NCI-H187 (cell line): ENCODE measurements around the gene CCDC148.

ENCODE experiments used
- DNase-seq, 2 experiments: peaks; one replicate each; lab custom pipeline; 2025; lab: John Stamatoyannopoulos, UW

The CCDC148 gene

DNA sequence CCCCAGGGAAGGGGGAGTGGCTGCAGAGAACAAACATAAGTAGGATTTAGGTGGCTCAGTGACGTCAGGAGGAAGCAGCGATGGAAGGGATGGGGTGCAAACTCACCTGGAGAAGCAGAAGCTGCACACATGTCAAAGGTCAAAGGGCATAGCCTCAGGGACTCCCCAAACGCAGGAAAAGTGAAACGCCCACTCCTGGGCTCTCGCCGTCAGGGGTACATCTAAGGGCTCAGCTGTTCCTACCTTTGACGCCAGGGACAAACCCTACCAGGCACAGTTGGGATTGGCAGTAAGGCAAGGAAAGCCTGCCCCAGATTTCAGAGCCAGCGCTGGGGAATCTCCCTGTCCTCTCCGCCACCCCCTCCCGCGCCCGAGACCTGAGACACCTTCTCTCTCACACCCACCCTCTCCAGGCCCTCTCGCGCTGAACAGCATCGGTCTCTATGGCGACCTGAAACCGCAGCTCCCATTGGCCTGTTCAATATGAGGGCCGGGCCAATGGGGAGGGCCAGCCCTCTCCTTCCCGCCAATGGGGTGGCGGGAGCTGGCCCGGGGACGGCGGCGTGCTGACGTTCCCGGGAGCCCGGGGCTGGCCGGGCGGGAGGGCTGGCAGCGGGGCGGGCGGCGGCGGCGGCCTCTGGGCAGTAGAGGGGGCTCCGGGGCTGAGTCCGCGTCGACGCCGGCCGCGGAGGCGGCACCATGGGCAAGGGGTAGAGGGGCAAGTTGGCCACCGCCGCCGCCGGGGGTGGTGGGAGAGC, at the start of gene CCDC148, which contains the start of gene PKP4:
CCDC148 (minus strand) TSS at position 445 of the 758 bp plus-strand sequence; CDS start at position 131, 314 bp downstream.
PKP4 (plus strand) TSS at position 644 of the 758 bp plus-strand sequence. CDS start 76,233 bp downstream, outside the sequence.
- DNase-seq: peak; percentile 54 to 74

DNA sequence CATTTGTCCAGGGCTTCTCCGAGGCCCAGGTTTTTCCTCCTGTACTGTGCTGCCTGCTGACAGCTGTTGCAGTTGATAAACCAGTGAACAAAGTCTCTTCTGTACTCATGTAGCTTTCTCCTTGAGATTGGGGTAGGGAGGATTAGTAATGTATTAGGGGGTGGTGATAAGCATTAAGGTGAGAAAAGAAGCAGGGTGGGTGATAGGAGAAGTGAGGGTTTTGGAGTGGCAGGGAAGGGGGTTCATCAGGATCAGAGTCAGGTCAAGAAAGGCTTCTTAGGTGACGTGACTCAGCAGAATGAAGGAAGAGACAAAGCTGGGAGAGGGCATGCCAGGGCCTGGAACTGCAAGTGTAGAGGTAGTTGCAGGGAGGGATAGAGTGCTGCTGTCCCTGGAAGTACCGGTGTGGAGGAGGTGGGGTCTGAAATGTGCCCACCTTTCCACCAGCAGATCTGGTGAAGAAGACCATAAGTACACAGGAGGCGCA, 48.9 kb upstream of the CCDC148 start:
- no peak for DNase-seq

DNA sequence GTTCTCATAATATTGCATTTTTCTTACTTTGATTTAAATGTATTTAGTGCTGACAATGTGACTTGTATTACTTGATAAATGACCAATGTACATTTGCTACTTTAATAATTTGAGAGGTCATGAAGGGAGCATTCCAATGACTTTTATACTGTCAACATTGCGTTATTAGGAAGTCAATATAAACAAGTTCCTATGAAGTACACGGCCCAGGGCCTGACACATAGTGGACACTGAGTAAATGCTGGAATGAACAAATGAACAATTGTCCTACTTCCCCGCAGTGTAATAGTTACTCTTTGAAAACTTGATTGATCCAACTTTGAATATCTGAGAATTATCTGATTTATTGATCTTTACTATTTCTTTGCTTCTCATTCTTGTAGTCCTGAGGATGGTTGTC, 47.5 kb upstream of the CCDC148 start:
- DNase-seq: no peak

DNA sequence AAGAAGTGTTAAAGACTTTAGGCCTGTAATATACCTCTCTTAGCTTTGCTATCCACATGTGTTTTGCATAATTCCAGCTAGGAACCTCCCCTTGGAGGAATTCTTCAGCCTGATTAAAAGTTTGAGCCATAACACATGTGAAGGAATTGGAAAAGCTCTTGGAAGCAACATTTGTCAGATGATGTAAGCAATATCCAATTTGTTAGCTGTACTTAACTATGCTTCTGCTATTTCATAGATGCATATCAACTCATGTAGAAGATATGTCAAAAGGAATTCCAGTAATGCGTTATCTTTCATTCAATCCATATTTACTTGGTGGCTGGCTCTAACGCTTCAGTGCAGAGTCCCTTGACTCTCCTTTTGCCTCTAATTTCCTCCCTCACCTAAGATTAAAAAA, 46.4 kb upstream of the CCDC148 start:
- no peak for DNase-seq

DNA sequence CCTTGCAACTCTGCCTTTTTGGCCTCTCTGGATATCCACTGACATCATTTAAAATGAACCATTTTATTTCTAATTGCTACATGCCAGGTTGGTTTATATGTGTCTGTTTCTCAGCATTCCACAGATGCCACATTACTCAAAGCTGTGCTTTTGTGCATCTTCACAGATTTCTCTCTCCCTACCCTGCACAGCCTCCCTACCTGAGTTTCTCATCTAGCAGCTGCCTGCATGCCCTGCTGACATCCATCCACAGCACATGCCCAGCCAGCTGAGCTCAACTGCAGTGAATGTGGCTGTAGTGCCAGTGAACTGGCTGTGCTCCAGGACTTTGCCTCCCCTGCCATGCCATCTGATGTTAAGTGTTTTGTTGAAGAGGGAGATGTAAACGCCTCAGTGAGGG, 44.7 kb upstream of the CCDC148 start:
- no peak for DNase-seq

DNA sequence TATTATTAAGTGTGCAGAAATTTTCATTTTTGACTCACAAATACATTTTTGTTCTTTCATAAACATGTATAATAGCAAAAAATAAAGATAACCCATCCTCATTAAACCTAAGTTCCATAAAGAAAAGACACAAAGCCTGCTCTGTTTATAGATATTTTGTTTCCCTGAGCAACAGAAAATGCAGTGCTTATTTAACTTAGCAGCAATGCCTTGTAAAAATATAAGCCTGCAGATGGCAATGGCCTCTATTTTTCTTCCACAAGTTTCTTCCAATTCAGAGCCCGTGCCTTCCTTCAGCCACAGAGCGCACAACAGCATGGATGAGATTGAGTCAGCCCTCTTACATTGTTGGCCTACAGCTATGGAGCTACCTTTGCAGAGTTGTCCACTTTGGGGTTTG, 43.8 kb upstream of the CCDC148 start:
- DNase-seq: no peak

DNA sequence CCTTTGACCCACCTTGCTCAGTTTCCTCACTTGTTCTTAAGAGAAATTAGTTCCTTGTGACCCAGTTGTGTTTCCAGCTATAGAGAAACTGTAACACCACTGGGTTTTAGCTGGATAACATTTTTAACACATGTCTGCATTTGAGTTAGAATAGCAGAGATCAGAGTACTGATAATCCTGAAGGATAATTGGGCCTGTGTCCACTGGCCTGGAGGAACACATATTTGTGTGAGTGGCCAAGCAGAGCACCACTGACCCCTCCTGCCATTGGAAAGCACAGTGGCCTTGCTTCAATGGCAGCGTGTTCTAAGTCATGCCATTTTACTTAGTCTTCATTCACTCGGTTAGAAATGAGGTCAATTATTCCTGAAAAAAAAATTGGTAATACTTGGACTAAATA, 42.8 kb upstream of the CCDC148 start:
- no peak for DNase-seq

DNA sequence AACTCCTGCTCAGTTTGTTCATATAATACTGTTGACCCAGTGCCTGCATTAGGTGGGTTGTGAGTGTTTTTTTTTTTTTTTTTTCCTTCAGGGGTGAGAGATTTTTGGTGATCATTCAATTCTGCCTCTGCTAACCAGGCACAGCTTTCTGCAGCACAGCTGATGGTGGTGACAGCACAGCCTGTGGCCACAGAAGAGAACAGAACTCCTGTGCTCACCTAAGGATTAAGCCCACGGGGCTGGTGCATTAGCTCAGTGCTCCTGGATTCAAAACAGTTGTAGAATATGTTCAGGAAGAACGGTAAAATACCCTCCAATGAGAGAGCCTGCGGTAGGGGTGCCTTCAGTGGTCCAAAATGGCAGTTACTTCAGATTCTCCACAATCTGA, 42.2 kb upstream of the CCDC148 start:
- DNase-seq: no peak

DNA sequence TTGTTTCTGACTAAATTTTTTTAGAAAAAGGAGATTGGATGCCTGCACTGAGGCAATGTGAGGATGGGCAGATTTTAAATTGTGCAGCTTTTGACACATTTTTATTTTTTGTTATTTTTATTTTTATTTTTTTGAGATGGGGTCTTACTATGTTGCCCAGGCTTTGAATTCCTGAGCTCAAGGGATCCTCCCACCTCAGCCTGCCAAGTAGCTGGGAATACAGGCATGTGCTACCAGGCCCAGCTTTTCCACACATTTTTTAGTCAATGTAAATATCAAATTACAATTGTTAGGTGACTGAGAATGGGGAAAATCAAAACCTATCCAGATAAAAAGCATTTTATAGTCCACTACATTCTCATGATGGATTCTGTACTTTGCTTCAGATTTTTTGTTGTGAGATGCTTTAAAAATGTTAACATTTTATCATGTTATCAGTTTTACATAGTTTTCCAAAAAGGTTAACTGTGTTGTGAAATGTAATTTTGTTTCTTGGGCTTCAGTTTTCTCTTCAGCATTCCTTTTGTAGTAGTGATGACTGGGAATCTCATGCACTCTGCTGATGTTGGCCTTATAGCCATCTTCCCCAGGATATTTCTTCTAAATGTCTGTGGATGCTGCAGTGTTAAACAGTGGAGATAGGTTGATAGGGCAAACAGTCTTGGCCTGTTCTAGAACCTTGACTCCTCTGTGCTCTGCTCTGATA, 41.6 kb upstream of the CCDC148 start:
- DNase-seq: no peak

DNA sequence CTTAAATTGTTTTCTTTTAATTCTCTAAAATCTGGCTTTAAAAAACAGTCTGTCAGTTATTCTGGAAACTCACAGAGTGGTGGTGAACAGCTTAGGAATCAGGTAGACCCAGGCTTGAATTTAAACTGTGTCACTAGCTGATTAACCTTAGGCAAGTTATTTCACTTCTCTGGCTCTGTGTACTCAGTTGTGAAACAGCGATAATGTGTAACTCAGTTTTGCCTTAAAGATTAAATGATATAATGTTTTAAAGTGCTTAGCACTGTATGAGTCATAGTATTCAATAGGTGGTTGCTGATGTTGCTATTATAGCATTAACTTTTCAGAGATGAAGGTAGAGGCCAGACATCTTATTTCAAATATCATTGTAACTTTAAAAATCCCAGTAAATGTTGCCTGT, 40.9 kb upstream of the CCDC148 start:
- no peak for DNase-seq

DNA sequence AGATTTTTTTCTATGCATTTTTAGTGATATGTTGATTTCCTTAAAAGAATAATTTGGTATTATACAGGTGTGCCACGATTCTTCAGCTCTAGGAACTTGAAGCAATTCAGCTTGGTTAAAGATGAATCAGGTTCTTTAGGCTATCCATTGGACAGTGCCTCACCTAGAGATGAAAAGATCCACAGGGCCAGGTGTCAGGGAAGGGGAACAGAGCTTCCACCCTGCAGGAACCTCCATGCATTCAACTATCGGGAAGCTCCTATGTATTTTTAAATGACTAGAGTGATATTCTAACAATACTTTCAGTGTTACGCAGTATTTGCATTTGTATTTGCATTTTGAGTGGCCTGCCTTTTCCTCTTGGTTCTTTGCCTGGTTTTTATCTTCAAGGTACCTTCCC, 40.4 kb upstream of the CCDC148 start:
- no peak for DNase-seq

DNA sequence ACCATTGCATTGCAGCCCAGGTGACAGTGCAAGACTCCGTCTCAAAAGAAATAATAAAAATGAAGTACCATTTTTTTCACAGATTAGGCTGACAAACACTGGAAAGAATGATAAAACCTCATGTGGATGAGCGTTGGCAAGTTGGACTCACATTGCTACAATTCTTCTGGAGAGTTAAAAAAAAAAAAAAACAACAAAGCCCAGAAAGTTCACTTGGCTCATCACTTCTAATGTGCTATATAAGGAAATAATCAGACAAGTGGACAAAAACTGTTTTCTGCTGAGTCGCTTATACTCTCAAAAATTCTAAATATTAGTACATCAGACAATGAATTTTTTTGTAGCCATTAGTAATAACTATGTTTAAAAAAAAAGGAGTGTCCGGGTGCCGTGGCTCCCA, 38.6 kb upstream of the CCDC148 start:
- DNase-seq: no peak

DNA sequence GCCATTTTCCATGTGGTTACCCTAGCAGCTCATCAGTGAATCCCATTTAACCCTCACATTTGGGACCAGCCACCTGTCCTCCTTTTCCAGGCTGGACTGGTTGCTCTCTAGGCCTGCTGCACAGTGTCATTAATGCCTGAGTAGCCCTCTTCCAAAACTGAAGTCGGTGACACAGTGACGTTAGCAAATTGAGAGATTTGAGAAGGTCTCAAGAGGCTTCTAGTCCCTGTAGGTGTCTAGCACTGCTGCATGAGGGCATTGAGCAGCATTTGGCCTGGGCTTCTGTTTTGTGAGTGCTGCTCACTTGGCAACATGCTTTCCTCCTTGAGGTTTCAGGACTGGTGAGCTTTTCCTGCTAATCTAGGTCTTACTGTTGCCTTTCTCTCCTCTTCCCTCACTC, 36.9 kb upstream of the CCDC148 start:
- no peak for DNase-seq

DNA sequence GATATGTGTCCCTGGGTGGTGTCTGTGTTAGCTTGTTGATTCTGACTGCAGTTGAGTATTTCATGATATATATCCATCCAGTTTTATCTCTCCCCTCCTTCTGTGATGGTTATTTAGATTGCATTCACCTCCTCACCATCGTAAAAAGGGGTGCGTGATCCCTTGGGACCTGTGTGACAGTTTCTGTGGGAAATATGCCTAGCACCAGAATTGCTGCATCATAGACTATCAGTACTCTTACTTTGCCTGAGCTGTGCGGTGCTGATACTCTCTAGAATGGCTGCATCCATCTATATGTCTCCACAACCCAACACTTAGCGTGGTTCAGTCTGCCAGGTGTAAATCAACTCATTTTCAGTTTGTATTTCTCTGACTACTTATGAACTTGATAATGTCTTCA, 34.5 kb upstream of the CCDC148 start:
- no peak for DNase-seq

DNA sequence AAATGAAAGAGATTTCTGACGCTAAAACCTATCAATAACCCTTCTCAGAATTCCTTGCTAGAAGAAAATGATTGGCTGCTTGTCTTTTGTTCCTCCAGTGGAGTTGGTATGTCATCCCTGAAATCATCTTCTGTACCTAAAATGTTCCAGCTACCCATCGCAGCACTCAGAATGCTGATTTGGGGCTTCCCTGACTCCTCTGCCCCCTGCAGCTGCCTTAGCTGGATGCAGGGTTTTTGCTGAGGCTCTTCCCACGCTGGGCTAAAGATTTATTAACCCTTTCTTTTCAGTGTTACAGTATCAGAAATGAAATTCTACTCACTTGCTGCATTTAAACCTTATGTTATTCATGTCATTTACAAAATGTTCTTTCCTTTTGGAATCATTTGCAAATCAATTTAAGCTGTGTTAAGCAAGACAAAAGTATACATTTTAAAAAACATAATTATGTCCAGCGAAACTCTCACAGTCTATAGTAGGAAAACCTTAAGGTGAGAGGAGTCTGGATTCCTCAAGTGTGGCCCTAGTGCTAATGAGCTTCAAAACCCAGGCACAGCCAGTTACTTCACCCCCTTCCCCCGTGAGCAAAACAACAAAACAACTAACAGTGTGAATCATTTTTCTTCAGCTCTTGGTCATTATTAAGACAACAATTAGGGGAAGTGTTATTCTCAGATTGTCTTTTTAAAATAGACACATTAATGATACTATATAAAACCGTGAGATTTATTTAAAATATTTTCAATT, 33.0 kb upstream of the CCDC148 start:
- no peak for DNase-seq

DNA sequence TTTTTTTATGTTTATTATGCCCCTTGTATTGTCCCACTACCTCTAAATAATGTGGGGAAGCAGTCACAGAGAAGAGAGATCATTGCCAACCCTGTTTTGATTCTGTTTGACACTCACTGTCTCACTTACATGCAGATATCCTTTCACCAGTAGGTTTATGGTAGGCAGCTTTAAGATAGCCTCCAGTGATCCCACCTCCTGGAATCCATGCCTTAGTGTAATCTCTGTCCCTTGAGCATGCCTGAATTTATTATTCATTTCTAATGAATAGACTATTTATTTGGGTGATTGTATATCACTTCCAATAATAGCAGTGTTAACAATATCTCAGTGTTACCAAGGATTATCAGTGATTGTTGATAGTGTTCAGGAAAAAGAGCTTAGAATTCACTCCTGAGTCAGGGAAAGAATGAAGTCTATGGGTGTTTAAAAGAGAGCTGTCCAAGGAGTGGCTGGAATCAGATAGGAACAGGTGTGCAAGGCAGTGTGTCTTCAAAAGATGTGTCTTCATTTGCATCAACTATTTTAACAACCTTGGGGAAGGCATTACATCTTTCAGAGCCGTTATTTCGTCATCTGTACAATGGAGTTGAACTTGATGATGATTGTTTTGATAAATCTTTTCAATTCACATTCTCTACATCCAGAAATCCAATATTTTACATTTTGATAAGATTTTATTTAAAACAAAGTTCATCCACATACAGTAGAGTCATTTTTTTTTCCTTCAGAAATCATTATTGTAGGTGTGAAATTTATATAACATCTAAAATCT, 32.1 kb upstream of the CCDC148 start:
- no peak for DNase-seq

DNA sequence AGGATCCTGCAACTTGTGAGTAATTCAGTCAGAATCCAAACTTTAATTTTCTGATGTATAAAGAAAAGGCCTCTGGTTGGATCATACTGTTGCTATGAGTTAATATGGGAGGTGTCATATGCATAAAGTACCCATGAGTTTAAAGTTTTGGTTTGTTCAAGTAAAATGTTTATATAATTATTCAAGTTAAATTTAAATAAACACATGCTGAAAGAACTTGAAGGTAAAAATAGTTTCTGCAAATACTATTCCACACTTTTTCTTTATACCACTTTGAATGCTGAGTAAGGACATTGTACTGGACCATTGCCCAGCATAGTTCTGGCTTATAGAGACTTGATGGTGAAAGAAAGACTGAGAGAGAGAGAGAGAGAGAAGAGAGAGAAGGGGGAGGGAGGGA, 30.9 kb upstream of the CCDC148 start:
- no peak for DNase-seq

DNA sequence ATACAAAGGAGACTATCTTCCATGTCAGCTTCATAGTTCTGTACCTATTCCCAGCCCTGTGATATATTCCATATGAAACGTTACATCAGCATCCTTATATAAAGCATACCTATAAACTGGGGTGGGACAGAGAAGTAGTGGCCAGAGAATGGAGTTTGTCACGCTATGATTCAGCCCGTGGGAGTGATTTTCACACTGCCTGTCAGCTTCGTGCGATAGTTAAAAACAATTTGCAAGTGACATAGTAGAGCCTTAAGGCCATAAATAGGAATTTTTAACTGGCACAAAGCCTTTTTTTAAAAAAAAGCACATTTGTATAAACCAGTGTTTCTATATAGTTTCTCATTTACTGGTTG, 30.4 kb upstream of the CCDC148 start:
- DNase-seq: no peak

DNA sequence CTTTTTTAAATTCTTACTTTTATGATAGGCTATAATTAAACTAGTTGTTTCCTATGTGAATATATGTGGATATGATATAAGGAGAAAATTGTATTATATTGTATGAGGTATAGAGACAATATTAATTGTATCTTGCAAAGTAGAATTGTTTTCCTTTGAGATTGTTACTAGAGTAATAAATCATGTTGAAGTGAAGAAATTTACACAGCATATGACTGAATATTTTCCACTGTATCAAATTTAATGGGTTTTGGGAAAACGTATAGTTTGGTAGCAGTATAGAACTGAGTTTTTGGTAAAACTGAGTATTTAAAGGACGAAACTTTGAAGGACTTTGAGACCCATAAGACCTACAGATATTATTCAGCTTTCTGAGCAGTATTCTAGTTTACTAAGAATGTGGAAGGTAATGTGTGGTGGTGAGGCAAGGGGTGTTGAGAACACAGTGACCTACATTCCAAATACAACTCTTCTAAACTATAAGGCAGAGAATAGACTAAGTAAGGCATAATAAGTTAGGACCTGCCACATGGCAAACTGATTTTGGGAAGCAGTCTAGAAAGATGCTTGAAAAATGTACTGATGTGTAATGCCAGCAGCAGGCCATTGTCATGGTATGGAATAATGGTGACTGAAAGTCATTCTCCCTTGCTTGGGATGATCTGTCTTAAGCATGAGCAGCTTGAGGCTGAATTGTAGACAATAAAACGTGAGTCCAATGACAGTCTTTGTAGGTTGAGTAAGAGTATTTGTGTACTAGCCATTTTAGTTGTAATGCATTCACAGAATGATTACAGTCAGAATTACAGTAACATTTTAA, 29.8 kb upstream of the CCDC148 start:
- DNase-seq: no peak

DNA sequence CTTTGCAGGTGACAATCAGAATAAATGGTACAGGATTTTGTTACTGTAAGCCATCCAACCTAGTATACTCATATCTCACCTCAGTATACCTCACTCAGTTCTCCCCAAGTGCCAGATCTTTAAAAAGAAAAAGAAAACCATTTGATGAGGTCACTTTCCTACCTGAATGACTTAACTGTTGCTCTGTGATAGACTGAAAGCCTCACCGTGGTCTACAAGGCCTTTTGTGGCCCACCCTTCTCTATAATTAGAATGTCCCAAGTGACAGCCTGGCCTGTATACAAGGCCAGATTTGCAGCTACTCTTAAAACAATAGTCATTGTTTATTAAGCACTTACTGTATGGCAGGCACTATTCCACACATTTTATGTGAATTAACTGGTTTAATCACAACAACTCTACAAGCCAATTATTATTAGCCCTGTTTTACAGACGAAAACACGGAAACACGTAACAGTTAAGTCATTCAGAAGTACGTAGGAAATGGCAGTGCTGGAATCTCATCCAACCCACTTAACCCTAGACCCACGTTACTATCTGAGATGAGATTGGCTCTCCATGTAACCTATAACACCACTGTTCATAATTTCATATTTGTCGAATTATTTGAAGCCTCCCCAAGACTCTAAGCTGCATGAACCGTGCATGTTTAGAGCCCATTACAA, 28.5 kb upstream of the CCDC148 start:
- DNase-seq: no peak

DNA sequence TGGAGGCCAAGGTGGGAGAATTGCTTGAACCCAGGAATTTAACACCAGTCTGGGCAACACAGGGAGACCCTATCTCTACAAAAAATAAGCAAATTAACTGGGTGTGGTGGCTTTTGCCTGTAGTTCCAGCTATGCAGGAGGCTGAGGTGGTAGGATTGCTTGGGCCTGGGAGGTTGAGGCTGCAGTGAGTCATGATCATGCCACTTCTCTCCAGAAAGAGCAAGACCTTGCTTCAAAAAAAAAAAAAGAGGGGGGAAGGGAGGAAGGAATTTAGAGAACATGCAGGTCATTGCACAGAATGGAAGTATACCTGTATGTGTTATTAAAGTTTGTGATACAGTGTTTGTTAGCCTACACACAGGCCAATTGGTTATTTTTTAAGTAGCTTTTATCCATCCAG, 26.0 kb upstream of the CCDC148 start:
- no peak for DNase-seq
